Stimulated activated CD8-positive, alpha-beta memory T cell treated with anti-CD3 and anti-CD28 coated beads, Interleukin-12 subunit alpha, Interleukin-12 subunit beta, amount 100 ng/mL, for 4 hours (primary cell): Measurements from ENCODE around the gene SLC14A1.

Experiments
- DNase-seq: peaks from one replicate; pipeline ENCODE4 v3.0.0-alpha.2; 2020; ENCODE audit warnings: low read depth

The SLC14A1 gene

GRCh38 chr18:45723567-45724355 lies at the start of gene SLC14A1:
TSS of gene SLC14A1 (plus strand) at chr18:45724181. CDS start at chr18:45730321, 6,140 bp downstream.
- DNase-seq: no peak

GRCh38 chr18:45677276-45677807 lies 46.6 kb upstream of the SLC14A1 start:
- no peak for DNase-seq

GRCh38 chr18:45678441-45678840 lies 45.5 kb upstream of the SLC14A1 start:
- DNase-seq: no peak

- DNase-seq: no peak
These were observed 45.1 kb upstream of the SLC14A1 start for GRCh38 chr18:45678850-45679249.

- DNase-seq: no peak
These were observed 43.8 kb upstream of the SLC14A1 start for GRCh38 chr18:45680066-45680690.

- DNase-seq: no peak
These were observed 41.8 kb upstream of the SLC14A1 start for GRCh38 chr18:45682181-45682580.

- DNase-seq: no peak
These were observed 39.5 kb upstream of the SLC14A1 start for GRCh38 chr18:45684341-45685115.

GRCh38 chr18:45686891-45687611 lies 36.9 kb upstream of the SLC14A1 start:
- DNase-seq: peak; percentile 20

GRCh38 chr18:45687621-45688020 lies 36.4 kb upstream of the SLC14A1 start:
- DNase-seq: peak; percentile 14

GRCh38 chr18:45688113-45688512 lies 35.9 kb upstream of the SLC14A1 start:
- no peak for DNase-seq

GRCh38 chr18:45688833-45689232 lies 35.1 kb upstream of the SLC14A1 start:
- DNase-seq: peak; percentile 52

- DNase-seq: no peak
These were observed 34.6 kb upstream of the SLC14A1 start for GRCh38 chr18:45689396-45689795.

GRCh38 chr18:45690975-45691815 lies 32.8 kb upstream of the SLC14A1 start:
- DNase-seq: peak; percentile 41

- no peak for DNase-seq
These were observed 32.2 kb upstream of the SLC14A1 start for GRCh38 chr18:45691816-45692179.

GRCh38 chr18:45702708-45703265 lies 21.2 kb upstream of the SLC14A1 start:
- no peak for DNase-seq

- DNase-seq: no peak
These were observed 15.2 kb upstream of the SLC14A1 start for GRCh38 chr18:45708831-45709230.

GRCh38 chr18:45712061-45712460 lies 11.9 kb upstream of the SLC14A1 start:
- DNase-seq: no peak

GRCh38 chr18:45713239-45713638 lies 10.7 kb upstream of the SLC14A1 start:
- no peak for DNase-seq

- DNase-seq: no peak
These were observed 8.7 kb upstream of the SLC14A1 start for GRCh38 chr18:45715212-45715780.

- no peak for DNase-seq
These were observed 4.9 kb upstream of the SLC14A1 start for GRCh38 chr18:45719106-45719505.
